ENCODE measurements around the gene RIOK1.
"Not testable (repeated sequence)": the region's sequence is repeated elsewhere in the genome, so short reads cannot be mapped to it uniquely, and the experiment has no call there.

RIOK1 gene

GRCh38 chr6:7389451-7390225 is at the start of gene RIOK1, which contains the start of gene CAGE1:
Gene RIOK1 (plus strand): TSS chr6:7389808. CDS start chr6:7390003, 195 bp downstream.
Gene CAGE1 (minus strand): TSS chr6:7389742. CDS start chr6:7387173, 2,569 bp downstream.
- FAIRE-seq = no peak

GRCh38 chr6:7341271-7341670 is 48.3 kb upstream of the RIOK1 start:
- FAIRE-seq = no peak

- no peak for FAIRE-seq
These were observed 47.4 kb upstream of the RIOK1 start for GRCh38 chr6:7341989-7342742.

DNA sequence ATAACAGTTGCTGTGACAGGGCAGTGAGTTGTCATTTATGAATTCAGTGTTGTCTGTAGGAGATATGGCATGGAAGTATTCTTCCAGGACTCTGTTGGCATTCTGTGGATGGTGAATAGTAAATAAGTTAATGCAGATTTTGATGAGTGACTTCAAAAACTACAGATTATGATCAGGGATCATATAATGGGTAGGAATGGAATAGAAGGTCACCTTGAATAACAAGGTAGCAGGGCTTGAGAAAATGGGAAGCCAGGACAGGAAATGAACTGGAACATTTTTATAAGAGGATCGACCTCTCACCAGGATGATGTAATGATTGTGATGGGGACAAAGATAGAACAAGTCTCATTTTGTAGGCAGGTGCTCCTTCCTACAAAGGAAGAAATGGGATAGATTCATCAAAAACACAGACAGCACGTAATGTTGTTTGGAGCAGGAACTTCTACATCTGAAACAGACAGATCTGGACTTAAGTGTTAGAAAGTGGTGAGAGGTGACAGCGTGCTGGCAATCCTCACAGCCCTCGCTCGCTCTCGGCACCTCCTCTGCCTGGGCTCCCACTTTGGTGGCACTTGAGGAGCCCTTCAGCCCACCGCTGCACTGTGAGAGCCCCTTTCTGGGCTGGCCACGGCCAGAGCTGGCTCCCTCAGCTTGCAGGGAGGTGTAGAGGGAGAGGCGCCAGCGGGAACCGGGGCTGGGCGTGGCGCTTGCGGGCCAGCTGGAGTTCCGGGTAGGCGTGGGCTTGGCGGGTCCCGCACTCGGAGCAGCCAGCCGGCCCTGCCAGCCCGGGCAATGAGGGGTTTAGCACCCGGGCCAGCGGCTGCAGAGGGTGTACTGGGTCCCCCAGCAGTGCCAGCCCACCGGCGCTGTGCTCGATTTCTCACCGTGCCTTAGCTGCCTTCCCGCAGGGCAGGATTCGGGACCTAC is 45.8 kb upstream of the RIOK1 start:
- no peak for FAIRE-seq

DNA sequence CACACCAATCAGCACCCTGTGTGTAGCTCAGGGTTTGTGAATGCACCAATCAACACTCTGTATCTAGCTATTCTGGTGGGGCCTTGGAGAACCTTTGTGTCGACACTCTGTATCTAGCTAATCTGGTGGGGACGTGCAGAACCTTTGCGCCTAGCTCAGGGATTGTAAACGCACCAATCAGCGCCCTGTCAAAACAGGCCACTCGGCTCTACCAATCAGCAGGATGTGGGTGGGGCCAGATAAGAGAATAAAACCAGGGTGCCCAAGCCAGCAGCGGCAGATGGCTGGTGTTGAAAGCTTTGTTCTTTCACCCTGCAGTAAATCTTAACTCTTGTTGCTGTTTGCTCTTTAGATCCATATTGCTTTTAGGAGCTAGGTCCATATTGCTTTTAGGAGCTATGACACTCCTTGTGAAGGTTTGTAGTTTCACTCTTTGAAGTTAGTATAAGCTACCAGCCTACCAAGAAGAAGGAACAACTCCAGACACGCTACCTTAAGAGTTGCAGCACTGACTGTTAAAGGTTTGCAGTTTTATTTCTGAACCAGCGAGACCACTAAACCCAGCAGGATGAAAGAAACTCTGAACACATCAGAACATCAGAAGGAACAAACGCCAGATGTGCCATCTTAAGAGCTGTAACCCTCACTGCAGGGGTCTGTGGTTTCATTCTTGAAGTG is 44.7 kb upstream of the RIOK1 start:
- FAIRE-seq = not testable (repeated sequence)

GRCh38 chr6:7347551-7347997 is 42.0 kb upstream of the RIOK1 start:
- FAIRE-seq = not testable (repeated sequence)

- not testable (repeated sequence) for FAIRE-seq
These were observed 39.0 kb upstream of the RIOK1 start for GRCh38 chr6:7350591-7350990.

DNA sequence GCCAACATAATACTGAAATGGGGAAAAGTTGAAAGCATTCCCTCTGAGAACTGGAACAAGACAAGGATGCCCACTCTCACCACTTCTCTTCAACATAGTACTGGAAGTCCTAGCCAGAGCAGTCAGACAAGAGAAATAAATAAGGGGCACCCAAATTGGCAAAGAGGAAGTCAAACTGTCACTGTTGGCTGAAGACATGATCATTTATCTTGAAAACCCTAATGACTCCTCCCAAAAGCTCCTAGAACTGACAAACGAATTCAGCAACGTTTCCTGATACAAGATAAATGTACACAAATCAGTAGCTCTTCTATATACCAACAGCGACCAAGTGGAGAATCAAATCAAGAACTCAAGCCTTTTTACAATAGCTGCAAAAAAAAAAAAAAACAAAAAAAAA is 37.7 kb upstream of the RIOK1 start:
- FAIRE-seq = not testable (repeated sequence)

DNA sequence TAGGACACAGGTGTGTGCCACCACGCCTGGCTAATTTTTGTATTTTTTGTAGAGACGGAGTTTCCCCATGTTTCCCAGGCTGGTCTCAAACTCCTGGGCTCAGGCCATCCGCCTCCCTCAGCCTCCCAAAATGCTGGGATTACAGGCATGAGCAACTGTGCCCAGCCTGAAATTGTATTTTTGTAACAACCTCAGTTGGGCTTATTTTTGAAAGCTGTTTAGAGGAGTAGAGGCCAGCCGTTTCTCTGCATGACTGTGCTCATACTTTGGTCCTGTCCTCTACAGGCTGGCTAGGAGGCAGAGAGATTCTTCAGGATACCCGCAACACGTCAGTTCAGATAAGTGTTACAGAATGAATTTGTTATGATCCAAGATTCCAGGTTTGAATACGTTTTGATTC is 22.2 kb upstream of the RIOK1 start:
- FAIRE-seq = no peak

- no peak for FAIRE-seq
These were observed 15.9 kb upstream of the RIOK1 start for GRCh38 chr6:7373739-7374138.

GRCh38 chr6:7377961-7378360 is 11.6 kb upstream of the RIOK1 start:
- no peak for FAIRE-seq

DNA sequence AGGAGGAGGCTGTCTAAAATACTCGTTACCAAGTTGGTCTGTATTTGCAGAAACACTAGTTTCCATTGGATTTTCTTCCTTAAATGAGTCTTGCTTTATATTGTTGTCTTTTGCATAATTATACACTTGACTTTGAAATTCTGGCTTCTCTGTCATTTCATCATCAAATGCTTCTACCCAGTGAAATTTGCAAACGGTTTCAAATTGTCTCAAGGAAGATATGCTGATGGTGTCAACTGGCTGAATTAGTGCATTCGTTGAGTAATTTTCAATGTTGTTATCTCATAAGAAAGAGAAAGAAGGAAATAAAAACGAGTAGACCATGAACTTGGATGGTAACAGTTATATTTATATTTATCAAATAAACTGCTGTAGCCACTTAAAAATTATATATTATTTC is 10.9 kb upstream of the RIOK1 start:
- FAIRE-seq = no peak

GRCh38 chr6:7381092-7381491 is 8.5 kb upstream of the RIOK1 start:
- FAIRE-seq = no peak

DNA sequence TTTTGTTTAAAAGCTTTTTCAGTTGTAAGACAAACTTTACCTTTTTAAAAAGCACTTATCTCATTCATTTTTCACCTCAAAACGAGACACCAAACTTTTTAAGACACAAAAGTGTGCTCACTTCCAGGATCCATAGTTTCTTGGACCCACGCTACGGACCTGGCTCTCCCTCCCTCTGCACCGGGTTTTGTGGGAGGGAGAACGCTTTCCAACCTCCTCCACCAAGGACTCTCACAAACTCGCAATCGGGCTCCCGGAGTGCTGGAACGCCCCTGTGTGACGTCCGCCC is 502 bp upstream of the RIOK1 start:
- no peak for FAIRE-seq

DNA sequence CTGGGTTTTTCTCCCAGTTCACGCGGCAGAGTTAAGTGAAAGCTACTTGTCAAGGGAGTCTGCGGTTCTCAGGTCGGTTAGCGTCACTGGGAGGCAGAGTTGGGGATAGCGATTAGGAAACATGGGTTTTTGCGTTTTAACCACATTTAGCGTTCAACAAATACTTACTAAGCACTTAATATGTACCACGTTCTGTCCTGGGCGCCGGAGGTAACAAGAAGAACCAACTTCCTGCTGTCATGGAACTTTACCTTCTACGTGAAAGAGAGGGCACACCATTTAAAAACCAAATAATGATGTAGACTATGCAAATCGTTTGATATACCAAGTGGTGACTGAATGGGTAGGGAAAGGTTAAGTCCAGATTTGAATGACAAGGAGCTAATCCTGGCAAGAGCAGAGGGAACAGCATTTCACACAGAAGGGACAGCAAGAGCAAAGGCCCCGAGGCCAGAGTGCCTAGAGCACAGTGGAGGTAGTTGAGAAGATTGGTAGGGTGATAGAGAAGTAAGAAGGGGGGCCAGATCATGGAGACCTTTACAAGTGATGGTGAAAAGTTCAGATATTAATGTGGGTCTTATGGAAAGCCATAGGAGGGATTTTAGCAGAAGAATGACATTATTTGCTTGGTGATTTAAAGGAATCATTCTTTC is 744 bp downstream of the RIOK1 start:
- FAIRE-seq = no peak

- no peak for FAIRE-seq
These were observed 1.5 kb downstream of the RIOK1 start for GRCh38 chr6:7391151-7391550.

DNA sequence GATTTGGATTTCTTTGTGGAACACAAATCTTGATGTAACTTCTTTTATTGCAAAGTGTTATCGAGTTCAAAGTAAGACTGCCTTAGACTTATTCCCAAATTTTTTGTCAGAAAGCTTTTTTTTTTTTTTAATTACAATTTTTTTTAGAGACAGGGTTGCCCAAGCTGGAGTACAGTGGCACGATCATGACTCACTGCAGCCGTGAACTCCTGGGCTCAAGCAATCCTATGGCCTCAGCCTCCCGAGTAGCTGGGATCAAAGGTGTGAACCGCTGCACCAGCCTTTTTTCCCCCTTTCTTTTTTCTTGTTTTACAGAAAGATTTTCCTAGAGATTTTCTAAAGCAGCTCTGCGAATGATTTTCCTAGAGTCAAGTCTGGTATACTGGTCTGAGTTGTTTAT is 2.8 kb downstream of the RIOK1 start:
- no peak for FAIRE-seq

DNA sequence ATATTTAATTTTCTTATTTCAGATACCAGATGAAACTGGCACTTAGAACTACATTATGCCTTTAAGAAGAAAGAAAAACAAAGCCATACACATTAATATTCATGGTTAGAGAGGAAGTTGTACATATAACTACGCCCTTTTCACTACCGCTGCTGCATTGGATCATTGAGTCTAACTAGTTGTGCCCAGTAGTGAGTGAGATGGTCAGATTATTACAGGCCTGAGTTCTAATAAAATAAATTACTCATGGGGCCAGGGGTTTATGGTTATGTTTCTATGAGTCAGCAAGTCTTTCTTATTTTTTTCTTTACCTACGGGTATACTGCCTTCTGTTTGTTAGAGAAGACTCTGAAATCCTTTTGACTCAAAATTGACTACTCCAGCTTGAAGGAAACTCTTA is 11.5 kb downstream of the RIOK1 start:
- FAIRE-seq = no peak

GRCh38 chr6:7402716-7403115 is 13.1 kb downstream of the RIOK1 start:
- no peak for FAIRE-seq

GRCh38 chr6:7404546-7404945 is 14.9 kb downstream of the RIOK1 start:
- no peak for FAIRE-seq

DNA sequence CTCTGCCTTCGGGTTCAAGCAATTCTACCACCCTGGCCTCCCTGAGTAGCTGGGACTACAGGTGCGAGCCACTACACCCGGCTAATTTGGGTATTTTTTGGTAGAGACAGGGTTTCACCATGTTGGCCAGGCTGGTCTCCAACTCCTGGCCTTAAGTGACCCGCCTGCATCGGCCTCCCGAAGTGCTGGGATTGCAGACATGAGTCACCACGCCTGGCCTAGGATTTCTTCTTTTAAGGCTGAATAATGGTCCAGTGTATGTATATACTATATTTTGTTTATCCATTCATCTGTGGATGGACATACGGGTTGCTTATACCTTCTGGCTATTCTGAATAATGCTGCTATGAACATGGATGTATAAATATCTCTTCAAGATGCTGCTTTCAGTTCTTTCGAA is 17.1 kb downstream of the RIOK1 start:
- FAIRE-seq = no peak

DNA sequence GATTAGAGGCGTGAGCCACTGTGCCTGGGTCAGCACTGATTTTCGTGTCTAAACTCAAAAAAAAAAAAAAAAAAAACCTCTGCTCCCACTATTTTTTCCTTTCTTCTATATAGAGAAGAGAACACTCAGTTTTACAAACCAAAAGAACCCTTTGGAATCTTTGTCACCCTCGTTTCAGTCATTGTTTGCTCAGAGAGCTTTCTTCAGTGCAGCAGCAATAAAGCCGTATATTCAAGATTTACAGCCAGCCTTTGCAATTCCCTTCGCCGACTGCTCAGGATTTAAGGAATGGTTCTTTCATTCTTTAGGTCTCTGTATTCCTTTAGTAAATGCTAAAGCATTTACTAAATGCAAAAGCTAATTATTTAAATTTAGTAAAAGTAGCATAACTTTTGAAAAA is 20.1 kb downstream of the RIOK1 start:
- no peak for FAIRE-seq
